NCI-H345 treated with DMSO at 0.1 percent for 48 hours (cell line): Measurements from ENCODE around the gene FGFRL1.

Experiments used
- DNase-seq: peaks from one replicate; lab custom pipeline; 2025; ENCODE audit not compliant: unreplicated experiment; lab: John Stamatoyannopoulos, UW

FGFRL1 gene

DNA sequence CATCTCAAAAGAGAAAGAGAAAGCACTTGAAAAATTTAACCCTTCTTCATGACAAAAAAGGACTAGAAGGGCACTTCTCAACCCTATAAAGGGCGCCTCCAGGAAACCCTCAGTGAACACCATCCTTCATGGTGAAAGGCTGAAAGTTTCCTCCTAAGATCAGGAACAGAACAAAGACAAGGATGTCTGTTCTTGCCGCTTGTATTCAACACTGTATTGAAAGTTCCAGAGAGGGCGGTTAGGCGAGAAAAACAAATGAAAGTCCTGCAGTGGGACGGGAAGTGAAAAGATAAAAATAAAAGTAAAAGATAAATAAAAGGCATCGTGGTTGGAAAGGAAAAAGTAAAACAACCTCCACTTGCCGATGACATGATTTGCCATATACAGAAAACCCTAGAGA lies 51.0 kb downstream of the FGFRL1 start:
- no peak for DNase-seq

DNA sequence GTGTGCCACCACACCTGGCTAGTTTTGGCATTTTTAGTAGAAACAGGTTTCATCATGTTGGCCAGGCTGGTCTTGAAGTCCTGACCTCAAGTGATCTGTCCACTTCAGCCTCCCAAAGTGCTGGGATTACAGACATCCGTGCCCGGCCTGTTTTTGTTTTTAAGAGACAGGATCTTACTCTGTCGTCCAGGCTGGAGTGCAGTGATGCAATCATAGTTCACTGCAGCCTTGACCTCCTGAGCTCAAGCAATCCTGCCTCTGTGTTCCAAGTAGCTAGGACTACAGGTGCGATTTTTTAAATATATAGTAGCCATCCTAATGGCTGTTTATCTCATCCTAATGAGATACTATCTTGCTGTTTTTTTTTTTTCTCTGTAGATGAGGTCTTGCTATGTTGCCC lies 54.3 kb downstream of the FGFRL1 start:
- DNase-seq, result no peak

DNA sequence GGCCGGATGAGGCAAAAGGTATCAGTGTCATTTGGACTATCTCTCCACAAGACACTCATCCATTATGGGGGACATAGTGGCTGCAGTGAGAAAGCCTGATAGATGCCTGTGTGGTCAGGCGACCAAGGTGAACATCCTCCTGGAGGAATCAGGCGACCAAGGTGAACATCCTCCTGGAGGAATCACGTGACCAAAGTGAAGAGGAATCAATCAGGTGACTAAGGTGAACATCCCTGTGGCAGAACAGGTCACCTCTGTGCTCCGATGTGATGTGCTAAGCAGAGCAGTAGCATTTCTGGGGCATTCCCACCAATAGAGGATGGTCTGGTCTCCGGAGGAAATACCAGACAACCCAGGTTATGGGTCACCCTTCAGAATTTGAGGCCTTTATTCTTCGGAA lies 58.0 kb downstream of the FGFRL1 start:
- no peak for DNase-seq

DNA sequence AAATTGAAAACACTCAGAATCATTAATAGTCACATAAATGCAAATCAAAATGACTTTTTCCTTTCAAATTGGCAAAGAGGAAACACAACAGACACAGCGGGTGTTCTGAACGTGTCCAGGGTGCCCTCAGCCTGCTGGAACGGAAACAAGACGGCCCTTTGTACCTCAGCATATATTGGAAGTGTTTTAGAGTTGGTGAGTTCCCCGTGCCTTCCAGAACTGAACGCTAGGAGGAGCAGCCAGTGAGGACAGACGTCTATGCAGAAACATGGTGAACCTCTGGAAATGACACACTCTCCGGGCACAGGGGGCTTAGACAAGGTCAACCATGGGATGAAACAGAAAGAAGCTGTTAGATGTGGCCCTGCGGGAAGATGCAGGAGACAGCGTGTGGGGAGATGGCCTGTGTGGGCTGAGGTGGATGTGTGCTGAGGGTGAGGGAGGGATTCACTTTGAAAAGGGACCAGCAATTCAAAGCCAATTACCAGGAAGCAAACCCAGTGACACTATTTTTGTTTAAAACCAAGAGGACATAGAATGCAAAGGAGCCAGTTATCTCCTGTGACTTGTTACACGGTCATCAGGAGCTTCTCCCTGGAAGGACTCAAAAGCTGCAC lies 61.5 kb downstream of the FGFRL1 start:
- DNase-seq, result no peak

DNA sequence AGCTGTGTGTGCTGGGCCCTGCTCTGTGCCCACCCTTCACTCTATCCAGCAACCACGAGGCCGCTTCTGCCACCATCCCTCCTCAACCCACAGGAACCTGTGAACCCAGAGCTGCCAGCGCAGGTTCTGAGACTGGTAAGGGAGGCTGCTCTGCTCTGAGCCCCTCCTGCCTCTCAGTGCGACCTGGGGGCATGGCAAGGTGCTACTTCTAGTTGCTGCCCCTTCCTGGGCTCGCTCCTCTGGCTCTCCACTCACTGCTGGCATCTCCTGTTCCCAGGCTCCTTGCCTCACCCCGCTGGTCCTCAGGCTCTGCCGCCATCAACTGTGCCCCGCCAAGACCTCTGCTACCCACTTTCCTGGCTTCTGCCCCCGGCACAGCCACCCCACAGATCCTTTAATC lies 62.7 kb downstream of the FGFRL1 start:
- DNase-seq, result no peak

DNA sequence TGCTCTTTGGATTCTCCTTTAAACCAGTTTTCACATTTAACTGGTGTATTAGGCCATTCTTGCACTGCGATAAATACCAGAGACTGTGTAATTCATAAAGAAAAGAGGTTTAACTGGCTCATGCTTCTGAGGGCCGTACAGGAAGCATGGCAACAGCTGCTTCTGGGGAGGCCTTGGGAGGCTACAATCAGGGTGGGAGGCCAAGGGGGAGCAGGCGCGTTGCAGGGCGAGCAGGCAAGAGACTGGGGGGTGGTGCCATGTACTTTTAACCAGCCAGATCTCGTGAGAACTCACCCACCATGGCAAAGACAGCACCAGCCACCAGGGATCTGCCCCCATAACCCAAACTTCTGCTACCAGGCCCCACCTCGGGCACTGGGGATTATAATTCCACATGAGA lies 63.8 kb downstream of the FGFRL1 start:
- no peak for DNase-seq

DNA sequence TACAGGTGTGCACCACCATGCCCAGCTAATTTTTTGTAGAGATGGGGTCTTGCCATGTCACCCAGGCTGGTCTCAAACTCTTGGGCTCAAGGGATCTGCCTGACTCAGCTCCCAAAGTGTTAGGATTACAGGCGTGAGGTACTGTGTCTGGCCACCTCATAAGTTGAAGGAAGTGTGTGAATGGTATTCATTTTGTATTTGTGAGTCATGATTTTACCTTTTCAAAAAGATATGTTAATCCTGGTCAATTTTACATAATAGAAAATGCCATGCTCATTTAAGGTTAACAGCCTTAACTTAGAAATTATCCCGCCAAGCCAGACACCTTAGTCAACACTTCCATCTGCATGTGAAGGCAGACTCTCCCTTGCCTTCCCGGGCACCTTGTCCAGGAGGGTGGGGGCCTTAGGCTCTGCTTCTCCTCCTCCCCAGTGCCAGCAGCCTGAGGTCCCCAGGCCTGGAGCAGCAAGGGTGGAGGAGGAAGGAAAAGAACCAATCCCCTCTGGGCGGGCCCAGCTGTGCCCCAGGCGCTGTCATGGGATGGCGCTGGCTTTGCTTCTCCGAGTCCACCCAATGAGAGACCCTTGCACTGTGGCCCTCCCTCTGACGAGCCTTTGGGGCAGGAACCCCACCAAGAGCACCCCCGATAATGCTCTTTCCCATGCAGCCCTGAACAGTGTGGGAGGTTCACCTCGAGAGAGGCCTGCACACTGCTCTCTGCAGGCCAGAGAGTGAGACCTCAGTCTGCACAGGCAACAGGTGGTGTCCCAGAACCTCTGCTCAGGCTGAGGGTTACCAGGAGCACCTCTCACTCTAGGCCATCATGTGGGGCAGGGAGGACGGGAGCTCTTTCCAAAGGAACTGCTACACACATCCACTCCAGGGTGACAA lies 64.6 kb downstream of the FGFRL1 start:
- no peak for DNase-seq
